NCI-H1105 treated with DMSO at 0.1 percent for 48 hours (cell line): ENCODE results near the gene ZBTB42.

Experiments used
- DNase-seq: peaks from one replicate; lab custom pipeline; 2025; lab: John Stamatoyannopoulos, UW

ZBTB42 gene

DNA sequence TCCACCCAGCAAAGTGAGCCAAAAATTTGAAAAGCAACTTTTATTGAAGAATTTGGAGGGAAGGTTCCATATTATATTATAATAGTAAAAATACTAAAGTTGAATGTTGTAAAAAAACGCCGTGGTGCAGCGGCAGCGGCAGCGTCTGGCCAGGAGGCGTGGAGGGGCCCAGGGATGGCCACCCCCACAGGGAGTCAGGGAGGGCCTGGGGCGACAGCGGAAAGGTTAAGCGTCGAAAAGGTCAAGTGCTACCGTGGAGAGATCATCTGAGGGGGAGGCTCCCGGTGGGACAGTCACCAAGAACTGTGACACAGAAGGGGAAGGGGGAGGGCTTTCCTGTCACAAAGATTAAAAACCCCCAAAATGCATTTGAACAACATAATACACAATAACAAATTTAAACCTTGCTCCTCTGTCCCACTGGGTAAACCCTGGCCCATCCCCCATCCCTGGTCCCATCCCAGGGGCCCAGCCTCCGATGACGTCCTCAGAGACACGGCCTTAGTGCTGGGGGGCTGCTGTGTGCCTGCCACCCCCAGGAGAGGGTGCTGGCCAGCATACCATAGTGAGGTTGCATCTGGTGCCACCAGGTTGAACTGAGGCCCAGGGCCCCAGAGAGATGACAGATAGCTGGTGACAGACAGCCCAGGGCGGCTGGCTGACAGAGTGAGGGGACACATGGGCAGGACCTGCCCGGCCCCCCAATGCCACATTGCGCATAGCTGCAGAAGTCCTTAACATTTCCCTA lies 31.4 kb upstream of the ZBTB42 start:
- no peak for DNase-seq

GRCh38 chr14:104770072-104770579 lies 30.8 kb upstream of the ZBTB42 start:
- no peak for DNase-seq

- no peak for DNase-seq
Observed at GRCh38 chr14:104770851-104771272, 30.0 kb upstream of the ZBTB42 start.

- no peak for DNase-seq
Observed at GRCh38 chr14:104771374-104771773, 29.5 kb upstream of the ZBTB42 start.

GRCh38 chr14:104771918-104772706 lies 28.8 kb upstream of the ZBTB42 start:
- DNase-seq = no peak

- DNase-seq = no peak
Observed at GRCh38 chr14:104772707-104773504, 28.0 kb upstream of the ZBTB42 start.

- no peak for DNase-seq
Observed at GRCh38 chr14:104773505-104774452, 27.1 kb upstream of the ZBTB42 start.

DNA sequence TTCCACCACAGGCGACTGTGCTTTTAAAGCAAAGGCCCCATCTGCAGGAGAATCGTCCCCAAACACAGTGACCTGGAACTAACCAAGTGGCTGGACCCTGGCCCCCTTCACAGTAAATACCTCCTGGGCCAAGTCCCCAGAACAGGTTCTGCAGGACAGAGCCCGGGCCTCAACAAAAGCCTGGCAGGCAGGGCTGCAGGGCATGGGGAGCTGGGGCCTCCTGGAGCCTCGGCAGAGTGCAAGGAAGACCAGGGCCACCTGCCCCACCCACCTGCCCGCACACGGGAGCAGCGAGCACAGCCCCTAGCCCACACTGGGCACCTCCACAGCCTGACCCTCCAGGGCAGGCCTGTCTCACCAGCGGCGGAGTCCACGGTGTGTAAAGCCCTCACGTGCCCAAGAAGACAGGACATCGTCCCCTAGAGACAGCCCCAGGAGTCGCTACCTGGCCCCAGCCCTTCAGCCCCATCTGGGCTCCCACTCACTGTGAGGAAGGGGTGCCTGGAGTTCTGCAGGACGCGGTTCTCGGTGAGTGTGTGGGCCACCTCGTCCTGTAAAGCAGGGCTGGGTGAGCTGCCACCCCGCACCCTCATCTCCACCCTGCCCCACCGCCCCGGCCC lies 26.3 kb upstream of the ZBTB42 start:
- no peak for DNase-seq

- DNase-seq = no peak
Observed at GRCh38 chr14:104775073-104775489, 25.8 kb upstream of the ZBTB42 start.

DNA sequence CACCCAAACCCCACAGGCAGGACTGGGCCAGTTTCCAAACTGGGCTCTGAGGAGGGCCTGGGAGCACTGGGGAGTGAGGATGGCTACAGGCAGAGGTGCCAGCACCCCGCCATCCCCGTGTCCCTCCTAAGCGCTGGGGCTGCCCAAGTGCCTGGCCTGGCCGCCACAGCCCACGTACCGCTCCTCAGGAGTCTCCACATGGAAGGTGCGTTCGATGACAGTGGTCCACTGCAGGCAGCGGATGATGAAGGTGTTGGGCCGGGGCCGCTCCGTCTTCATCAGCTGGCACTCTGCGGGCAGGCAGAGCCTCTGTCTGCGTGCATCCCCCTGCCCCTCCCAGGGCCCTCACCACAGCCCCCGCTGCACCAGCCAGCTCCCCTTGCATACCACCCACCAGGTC lies 24.4 kb upstream of the ZBTB42 start:
- no peak for DNase-seq

GRCh38 chr14:104776961-104777807 lies 23.7 kb upstream of the ZBTB42 start:
- DNase-seq = no peak

DNA sequence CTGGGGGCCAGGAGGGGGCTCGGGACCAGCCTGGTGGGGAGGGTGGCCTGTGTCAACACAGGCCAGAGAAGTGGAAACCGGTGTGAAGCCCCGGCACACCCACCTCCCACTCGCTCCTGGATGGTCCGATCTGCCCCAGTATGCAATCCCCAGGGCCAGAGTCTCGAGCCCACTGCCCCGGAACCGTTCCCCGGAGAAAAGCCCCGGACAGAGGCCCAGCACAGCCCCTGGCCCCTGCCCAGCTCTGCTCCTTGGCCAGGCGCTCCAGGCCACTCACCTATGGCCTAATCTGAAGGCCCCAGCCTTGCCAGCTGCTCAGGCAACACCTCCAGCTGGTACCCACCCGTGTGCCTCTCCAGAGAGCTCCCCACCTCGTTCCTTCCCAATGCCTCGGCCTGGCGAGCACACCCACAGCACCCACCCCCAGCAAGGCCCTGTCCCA lies 23.1 kb upstream of the ZBTB42 start:
- no peak for DNase-seq

- no peak for DNase-seq
Observed at GRCh38 chr14:104778694-104779331, 22.1 kb upstream of the ZBTB42 start.

DNA sequence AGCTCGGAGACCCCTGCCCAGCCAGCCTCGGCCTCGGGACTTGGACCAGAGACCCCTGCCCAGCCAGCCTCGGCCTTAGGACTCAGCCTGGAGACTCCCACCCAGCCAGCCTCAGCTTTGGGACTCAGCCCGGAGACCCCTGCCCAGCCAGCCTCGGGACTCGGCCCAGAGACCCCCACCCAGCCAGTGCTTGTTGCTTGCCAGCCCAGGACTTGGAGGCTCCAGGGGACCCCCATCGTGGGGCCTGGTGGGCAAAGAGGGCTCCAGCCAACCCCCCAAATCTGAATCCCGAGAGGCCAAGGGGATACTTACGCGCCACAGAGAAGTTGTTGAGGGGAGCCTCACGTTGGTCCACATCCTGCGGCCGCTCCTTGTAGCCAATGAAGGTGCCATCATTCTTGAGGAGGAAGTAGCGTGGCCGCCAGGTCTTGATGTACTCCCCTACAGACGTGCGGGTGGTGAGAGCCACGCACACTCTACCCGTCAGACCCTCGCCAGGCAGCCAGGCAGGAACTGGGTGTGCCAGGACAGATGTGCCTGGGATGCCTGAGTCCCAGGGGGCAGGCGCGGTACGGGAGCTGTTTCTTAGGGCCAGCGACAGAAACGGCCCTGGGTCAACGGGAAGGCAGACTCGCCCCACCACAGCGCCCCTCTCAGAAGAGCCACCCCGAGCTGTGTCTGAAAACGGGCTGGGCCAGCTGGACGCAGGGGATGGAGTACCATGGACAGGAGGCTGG lies 21.0 kb upstream of the ZBTB42 start:
- DNase-seq = no peak

- DNase-seq = no peak
Observed at GRCh38 chr14:104780513-104781030, 20.3 kb upstream of the ZBTB42 start.

- no peak for DNase-seq
Observed at GRCh38 chr14:104781271-104782077, 19.4 kb upstream of the ZBTB42 start.

GRCh38 chr14:104782086-104782807 lies 18.7 kb upstream of the ZBTB42 start:
- DNase-seq = no peak
